RCC 7860 (cell line): ENCODE data around the gene DNAJB13.

Experiments used
- DNase-seq: peaks from one replicate; pipeline ENCODE4 v3.0.0-alpha.2; 2015; ENCODE audit warnings: low spot score
- FAIRE-seq: peaks from 2 replicates; lab custom pipeline; 2012; peaks lifted over from hg19 to GRCh38; lab: Jason Lieb, UNC

DNAJB13 gene

DNA sequence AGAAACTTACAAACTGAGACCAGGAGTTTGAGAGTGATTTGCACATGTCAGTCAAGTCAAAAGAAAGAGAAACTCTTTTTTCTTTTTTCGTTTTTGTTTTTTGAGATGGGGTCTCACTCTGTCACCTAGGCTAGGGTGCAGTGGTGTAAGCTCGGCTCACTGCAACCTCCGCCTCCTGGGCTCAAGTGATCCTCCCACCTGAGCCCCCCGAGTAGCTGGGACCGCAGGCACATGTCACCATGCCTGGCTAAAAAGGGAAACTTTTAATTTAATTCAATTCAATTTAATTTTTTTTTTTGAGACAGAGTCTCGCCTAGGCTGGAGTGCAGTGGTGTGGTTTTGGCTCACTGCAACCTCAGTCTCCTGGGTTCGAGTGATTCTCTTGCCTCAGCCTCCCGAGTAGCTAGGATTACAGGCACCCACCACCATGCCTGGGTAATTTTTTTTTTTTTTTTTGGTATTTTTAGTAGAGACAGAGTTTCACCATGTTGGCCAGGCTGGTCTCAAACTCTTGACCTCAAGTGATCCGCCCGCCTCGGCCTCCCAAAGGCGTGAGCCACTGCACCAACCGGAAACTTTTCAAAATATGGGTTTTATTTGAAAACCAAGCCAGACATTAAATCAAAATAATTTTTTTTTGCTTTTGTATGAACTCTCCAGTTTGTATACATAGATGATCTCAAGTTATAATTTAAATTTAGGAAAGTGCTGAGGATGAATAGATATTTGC, 48.2 kb downstream of the DNAJB13 start:
- no peak for FAIRE-seq
- no peak for DNase-seq

DNA sequence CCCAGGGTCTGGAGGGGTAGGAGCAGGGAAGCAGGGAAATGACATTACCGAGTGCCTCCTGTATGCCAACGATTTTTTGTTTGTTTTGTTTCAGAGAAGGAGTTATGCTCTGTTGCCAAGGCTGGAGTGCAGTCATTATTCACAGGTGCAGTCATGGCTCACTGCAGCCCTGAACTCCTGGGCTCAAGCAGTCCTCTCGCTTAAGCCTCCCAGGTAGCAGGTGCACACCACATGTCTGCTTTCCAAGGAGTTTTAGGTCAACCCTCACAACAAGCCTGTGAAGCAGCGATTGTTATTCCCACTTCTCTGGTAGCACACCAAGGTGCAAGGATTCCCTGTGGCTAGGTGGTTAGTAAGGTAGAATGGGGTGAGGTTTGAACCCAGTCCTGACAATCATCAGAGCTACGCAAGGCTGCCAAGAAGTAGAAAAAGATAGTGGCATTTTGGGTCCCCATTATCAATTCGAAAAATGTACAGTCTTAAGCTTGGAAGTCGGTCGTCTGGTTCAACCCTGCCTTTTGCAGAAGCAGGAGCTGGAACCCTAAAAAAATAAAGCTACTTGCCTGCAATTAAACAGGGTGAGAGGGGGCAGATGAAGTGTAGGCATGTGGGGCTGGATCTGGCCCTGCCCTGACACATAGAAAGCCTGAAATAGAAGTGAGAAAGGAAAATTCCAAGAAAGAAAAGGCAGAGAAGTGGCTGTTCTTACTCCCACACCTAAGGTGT, 48.9 kb downstream of the DNAJB13 start:
- DNase-seq (no peak), FAIRE-seq (no peak)

DNA sequence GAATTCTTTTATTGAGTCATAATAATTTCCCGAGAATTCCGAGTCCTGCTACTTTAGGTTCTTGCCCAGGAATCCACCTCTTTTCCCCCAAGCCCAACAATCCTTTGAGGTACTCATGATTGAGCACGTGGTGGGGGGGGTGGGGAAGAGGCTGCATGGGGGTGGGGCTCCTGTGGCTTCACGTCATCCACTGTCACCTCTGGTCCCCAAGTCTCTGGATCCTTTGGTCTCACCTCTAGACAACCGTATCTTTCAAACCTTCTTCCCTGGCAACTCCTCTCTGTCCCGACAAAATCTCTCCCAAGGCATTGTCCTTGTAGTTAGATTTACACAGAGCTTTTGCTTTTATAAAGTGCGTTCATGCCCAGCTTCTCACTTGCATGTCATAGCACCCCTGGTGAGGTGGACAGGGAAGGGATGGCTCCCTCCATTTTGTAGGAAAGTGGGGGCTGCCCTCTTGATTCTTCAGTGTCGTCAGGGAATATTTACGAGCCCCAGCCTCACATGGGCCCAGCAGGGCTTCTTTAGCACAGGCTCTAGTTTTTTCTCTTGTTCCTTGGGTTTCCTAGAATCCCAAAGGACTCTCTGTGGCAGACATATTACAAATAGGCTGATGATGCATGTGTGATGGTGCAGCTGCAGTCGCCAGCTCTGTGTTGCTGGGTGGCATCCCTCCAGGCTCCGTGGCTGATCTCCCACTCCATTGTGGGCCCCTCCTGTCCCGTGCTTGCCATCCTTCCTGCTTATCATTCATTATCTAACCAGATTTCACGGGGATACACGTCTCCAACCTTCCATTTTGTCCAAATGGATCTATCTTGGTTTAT, 49.7 kb downstream of the DNAJB13 start:
- FAIRE-seq (no peak), DNase-seq (no peak)

GRCh38 chr11:74001822-74002286, 51.0 kb downstream of the DNAJB13 start:
- FAIRE-seq, result no peak
- DNase-seq, result no peak

- FAIRE-seq (no peak), DNase-seq (no peak)
Observed at GRCh38 chr11:74002832-74003231, 52.0 kb downstream of the DNAJB13 start.

- DNase-seq, result no peak
- no peak for FAIRE-seq
Observed at GRCh38 chr11:74004046-74004695, 53.3 kb downstream of the DNAJB13 start.

DNA sequence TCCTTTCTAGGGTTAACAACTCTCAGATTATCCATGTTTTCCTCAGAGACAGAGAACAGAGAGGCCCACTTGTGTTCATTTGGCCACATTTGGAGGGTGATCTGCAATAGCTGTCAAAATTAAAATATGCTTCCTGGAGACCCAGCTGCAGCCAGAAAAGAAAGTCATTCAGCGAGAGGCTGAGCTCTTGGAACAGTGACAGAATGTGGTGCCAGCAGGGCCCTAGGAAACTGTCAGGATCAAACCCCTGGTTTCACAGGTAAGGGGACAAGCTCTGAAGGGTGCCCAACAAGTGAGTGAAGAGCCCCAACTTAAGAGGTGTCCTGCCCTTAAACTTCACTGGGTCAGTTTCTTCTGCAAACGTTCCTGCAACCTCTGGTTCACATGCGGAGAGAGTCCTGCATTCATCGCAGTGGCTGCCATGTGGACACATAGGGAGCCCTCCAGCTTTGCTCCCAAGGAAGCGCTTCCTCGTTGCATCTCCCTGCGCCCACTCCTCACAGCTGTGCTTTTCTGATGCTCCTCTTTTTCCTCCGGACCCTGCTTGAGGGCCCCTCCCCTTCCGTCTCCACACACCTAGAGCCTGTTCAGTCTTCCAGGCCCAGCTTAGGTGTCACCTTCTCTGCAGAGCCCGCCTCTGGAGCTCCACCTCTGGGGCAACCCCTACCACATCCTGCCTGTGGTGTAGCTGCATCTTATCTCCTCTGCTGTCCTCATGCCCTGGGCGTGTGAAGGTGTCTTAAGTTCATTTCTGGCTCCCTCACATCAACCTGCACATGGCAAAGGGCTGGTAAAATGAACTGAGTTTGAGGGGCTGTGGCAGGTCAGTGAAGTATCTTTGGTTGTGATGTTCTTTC, 54.2 kb downstream of the DNAJB13 start:
- no peak for FAIRE-seq
- DNase-seq, result no peak

GRCh38 chr11:74005721-74006517, 55.1 kb downstream of the DNAJB13 start:
- FAIRE-seq (no peak), DNase-seq (no peak)

DNA sequence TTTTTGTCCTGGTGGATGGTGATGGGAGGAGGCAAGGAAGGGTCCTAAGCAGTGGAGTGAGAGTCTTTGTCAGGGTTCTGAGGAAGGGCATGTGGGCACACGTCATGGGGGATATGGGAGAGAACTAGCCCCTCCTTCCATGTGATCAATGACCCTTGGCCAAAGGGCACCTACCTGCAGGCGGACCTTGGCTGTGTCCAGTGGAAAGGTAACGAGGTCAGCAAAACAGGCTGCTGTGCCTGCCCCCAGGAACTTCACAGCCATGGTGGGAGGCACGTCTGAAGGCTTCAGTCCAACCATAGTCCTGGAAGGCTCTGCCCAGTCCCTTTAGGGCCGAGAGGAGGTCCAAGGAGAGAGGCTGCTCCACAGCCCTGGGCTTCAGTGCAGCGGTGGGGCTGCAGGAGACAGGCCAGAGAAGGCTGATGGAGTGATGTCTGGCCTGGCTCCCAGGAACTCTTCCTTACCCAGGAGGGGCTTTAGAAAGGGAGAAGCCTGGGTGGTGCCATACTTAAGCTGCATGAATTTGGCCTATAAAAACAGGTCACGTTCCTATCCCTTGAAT, 56.0 kb downstream of the DNAJB13 start:
- DNase-seq (no peak), FAIRE-seq (no peak)

DNA sequence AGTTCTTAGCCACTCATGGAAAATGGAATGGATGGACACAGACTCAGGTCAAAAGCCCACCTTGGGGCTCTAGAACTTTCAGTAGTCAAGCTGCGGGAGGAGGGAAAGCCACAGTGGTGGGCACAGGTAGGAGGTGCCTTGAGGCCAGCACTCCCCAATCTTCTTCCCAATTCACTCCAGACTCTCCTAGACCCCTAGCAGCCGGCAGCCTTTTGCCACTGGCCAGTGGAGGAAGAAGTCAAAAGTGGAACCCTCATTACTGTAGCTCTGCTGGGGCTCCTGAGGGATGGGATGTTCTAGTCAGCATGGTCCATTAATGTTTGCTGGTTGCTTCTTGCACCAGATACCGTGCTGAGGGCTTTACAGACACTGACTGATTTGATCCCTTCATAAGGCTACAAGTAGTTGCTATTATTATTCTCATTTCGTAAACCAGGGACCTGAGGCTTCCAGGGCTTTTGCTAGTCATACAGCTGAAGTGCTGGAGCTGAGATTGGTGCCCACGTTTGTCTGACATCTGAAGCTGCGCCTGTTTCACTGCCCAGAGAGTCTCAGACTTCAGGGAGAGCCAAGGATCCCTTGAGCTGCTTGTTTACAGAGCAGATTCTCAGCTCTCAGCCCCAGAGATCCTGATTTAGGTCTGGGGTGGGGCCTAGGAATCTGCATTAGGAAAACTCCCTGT, 57.0 kb downstream of the DNAJB13 start:
- no peak for FAIRE-seq
- DNase-seq, result no peak

- DNase-seq (no peak), FAIRE-seq (no peak)
Observed at GRCh38 chr11:74008373-74009229, 57.8 kb downstream of the DNAJB13 start, which contains the start of gene UCP3. Gene UCP3 (minus strand): TSS chr11:74009085. CDS start chr11:74007042, 2,043 bp downstream.

DNA sequence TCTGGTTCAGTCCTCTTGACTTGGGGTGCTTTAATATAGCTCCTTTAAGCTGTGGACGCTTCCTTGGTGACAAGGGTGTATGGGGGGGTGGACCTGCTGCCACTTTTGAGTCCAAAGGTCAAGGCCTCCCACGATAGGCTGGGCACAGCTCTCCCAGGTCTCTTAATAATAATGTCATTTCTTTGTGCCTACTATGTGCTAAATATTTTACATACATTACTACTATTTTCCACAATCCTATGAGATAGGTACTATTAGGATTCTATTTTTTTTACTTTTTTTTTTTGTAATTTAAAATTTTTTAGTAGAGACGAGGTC, 58.4 kb downstream of the DNAJB13 start:
- no peak for DNase-seq
- no peak for FAIRE-seq

DNA sequence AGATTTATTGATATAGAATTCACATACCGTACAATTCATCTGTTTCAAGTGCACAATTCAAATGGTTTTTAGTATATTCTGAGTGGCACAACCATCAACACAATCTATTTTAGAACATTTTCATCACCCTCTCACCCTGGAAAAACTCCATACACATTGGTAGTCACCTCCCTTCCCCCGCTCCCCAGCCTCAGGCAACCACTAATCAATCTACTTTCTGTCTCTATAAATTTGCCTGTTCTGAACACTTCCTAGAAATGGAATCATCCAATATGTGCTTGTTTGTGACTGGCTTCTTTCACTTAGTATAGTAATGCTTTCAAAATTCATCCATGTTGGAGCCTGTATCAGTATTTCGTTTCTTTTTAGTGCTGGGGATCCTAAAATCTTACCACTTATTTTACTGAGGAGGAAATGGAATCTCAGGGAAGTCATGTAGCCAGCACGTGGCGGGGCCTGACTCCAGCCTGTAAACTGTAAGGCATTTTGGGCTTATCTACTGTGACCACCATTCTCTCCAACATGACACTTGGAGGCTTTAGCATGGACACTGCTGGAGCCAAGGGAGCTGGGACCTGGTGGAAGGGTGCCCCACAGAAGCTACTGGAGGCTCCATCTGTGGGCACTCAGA, 59.0 kb downstream of the DNAJB13 start:
- DNase-seq (no peak), FAIRE-seq (no peak)

DNA sequence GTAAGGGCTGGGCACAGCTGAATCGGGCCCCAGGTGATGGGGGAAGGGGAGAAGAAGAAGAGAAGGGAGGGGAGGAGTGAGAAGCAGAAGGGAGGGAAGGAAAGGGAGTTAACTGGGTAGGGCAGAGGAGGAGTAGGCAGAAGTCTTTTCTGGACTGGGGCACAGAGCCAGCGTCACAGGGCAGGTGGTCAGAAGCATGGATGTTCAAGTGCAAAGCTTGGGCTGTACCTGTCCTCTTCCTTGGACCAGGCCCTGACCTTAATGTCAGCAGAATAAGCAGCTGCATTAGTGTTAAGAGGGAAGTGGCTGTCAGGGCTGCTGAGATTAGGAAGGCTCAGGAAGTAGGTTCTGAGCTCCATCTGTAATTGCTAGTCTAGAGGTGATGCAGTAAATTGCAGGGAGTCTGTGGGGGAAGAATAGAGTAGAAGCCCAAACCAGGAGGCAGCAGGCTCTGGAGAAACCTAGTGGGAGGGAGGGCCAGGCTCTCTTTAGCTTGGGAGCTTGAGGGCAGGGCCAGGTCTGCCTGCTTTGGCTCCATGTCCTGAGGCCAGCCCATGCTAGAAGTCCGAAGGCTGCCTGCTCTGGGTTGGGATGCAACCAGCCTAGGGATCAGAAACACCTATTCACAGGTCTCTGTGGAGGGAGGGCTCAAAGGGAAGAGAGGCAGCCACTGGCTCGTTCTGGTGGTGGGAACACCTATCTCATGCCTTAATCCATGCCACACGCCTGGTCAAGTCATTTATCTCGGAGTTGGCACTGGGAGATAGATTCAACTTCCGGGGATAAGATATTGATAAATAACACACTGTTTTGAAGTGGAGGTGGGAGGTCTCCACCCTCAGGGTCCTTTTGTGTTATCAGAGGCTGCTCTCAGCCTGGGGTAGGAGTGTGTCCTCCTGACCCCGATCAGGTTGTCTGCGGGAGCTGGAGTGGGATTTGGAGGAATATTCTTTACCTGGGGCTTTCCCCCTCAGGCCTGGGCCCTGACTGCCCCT, 59.8 kb downstream of the DNAJB13 start:
- DNase-seq (no peak), FAIRE-seq (no peak)

GRCh38 chr11:74011360-74012073, 60.7 kb downstream of the DNAJB13 start:
- DNase-seq, result no peak

More at GRCh38 chr11:74011360-74012073, 60.7 kb downstream of the DNAJB13 start:
- FAIRE-seq, result no peak
